GM12872 (cell line): ENCODE results near the gene CMIP.

Experiments
- TF ChIP-seq, protein P1 (sequence below): IDR thresholded peaks from 3 replicates; pipeline ENCODE4 v1.5.1; 2011; ENCODE audit warnings: low read depth, mild to moderate bottlenecking, low read length, moderate library complexity; ENCODE audit not compliant: insufficient read depth

The CMIP gene

DNA sequence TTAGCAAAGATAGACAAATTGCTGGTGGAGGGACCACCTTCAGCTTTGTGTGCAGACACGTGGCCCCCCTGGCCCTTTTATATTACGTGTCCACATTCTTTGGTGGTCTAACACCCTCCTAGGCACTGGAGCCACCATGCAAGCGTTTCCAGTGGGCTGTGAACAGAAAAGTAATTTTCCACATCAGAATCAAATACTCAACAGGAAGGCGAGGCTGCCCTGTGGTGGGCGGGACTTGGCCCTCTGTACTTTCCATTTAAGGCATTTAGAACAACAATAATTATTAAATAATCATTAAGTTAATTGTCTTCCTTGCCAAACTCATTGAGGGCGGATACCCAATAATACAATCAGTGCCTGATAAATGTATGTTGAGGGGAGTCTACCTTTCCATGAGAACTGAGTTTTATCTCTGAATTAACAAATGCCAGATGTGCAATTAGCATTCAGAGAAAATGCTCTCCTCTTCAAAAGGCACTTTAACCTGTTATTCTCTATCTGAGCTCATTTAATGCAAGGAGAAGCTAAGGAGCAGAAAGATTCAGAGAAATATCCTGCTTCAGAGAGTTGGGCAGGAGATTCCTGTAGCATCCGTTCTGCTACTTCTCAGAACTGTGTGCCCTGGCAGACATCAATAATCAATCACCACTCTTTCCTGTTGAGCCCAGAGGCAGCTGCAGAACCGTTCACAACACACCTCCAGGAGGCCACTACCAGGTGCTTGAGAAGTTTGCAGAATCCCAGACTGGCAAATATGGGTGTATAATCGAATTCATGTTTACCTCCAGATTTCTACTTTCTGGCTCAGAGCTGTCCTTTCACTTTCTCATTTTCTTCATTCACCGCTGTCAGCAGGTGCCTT, 109.4 kb downstream of the CMIP start:
- TF ChIP-seq, protein P1, sequence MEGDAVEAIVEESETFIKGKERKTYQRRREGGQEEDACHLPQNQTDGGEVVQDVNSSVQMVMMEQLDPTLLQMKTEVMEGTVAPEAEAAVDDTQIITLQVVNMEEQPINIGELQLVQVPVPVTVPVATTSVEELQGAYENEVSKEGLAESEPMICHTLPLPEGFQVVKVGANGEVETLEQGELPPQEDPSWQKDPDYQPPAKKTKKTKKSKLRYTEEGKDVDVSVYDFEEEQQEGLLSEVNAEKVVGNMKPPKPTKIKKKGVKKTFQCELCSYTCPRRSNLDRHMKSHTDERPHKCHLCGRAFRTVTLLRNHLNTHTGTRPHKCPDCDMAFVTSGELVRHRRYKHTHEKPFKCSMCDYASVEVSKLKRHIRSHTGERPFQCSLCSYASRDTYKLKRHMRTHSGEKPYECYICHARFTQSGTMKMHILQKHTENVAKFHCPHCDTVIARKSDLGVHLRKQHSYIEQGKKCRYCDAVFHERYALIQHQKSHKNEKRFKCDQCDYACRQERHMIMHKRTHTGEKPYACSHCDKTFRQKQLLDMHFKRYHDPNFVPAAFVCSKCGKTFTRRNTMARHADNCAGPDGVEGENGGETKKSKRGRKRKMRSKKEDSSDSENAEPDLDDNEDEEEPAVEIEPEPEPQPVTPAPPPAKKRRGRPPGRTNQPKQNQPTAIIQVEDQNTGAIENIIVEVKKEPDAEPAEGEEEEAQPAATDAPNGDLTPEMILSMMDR: no peak

DNA sequence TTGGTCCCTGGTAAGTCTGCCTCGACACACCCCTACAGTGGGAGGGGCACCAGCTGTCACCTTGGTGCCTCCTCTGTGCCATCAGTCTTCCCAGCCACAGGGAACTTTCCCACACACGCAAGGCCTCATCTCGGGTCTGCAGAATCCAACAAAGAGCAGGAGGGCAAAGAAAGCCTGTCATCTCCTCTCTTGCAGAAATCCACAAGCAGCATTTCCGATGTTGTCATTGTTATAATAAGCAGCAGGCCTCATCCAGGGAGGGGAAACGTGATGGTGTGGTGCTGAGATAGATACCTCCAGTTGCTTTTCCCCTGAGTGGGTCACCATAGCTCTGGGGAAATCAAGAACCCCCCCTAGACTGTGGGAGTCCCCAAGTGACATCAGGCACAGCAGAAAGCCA, 110.4 kb downstream of the CMIP start:
- TF ChIP-seq, protein P1: no peak

DNA sequence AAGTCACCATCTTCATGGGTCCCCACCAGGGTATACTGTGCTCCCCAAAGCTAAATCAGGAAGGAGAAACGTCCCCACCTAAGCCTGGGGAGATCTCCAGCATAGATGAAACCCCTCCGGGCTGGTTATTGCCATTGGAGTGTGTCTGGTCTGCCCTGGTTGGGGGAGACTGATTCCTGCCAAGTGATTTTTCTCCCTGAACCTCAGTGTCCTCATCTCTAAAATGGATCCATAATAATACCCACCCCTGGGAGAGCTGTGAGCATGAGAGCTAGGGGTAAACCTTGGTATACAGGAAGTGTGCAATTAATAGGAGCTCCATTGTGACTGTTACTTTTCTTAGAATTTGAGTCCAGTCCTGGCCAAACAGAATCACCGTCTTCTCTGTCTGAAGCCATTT, 111.1 kb downstream of the CMIP start:
- TF ChIP-seq, protein P1: no peak

DNA sequence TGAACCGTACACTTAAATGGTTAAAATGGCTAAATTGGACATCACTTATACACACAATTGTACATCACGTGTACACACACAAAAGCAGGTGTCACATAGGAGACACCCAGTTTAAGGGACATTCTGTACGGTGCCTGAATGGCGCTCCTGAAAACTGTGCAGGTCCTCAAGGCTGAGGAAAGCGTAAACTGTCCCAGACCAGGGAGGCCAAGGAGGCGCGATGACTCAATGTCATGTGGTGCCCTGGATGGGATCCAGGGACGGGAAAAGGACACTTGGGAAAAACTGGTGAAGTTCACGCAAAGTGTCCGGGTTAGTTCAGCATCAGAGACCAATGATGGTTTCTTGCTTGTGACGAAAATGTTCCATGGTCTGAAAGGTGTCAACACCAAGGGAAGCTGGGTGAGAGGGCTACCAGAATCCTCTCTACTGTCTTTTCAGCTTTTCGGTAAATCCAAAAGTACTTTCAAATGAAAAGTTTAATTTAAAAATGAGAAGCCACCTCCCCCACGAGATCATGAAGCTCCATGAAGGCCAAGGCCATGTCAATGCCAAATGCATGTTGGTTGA, 112.2 kb downstream of the CMIP start:
- TF ChIP-seq, protein P1: no peak

DNA sequence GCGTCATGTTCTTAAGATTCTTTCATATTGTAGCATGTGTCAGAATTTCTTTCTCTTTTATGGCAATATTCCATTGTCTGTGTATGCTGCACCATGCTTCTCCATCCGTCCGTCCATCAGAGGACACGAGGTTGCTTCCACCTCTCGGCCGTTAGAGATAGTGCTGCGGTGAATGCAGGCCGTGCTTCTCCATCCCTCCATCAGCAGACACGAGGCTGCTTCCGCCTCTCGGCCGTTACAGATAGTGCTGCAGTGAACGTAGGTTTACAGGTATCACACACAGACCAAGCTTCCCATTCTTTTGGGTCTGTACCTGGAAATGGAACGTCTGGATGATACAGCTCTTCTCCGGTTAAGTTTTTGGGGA, 113.5 kb downstream of the CMIP start:
- TF ChIP-seq, protein P1: no peak

DNA sequence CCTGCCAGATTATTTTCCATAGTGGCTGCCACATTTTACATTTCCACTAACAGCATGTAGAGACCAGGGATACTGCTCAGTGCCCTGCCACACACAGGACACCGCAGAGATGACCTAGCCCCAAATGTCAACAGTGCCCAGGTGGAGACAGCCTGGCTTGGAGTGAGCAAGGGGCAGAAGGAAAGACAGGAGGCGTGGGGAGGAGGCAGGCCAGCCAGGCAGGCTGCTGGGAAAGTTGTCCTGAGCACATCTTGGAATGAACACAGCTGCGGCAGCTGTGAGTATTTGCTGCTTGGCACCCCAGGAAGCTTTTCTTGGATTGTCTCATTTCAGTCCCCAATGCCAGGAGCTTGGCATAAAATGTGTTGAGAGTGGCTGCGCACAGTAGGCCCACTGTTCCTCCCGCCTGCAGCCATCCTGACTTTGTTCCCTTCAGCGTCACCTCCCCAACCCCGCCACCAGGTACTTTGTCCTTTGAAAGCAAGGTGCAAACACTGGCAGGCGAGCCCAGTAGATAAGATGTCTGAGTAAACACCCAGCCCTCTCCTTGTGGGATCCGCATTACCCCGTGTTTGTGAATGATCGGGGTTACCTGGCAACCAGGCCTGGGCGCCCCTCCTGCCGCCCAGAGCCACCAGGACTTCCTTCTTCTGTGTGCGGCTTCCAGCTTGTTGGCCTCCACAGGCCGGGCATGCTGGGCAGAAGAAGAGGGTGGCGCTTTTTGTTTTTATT, 114.0 kb downstream of the CMIP start:
- TF ChIP-seq, protein P1: no peak

DNA sequence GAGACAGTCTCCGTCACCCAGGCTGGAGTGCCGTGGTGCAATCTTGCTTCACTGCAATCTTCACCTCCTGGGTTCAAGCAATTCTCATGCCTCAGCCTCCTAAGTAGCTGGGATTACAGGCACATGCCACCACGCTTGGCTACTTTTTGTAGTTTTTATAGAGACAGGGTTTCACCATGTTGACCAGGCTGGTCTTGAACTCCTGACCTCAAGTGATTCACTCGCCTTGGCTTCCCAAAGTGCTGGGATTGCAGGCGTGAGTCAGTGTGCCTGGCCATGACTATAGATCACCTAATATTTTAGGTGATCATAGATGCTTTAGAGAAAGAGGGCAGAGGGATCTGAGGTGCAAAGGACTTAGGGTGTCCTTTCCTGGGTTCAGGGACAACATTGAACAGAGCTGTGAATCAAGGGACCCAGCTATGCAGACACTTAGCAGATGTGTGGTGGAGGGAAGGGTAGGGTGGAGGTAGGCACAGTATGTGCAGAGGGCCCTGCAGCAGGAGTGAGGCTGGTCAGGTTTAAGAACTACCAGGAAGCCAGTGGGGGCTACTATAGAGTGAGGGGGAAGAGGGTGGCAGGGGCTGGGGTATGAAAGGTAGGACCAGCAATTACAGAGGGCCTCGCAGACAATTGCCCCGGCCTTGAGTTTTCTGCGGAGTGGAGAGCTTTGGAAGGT, 116.5 kb downstream of the CMIP start:
- TF ChIP-seq, protein P1: no peak
